Neutrophil (primary cell): ENCODE measurements around the gene SIAH3.

Experiments
- H3K27ac ChIP-seq: fragments of 200-600 bp; sonication (generic); 2 replicates; pipeline ENCODE4 v1.5.1; 2016; ENCODE audit warnings: mild to moderate bottlenecking, moderate library complexity
- H3K27me3 ChIP-seq: fragments of 200-600 bp; sonication (generic); 2 replicates; pipeline ENCODE4 v1.6.0; 2016; ENCODE audit warnings: mild to moderate bottlenecking
- H3K36me3 ChIP-seq: fragments of 200-600 bp; sonication (generic); 2 replicates; pipeline ENCODE4 v1.5.1; 2017
- H3K4me1 ChIP-seq, 2 experiments: fragments of 200-600 bp in 1 of 2; sonication (generic) in 1 of 2; 1 replicate in 1 of 2; 2 replicates in 1 of 2; pipeline versions ENCODE4 v1.5.1 to v1.6.1; 2013 to 2016; ENCODE audit warnings: low read depth in 1 of 2, low read length in 1 of 2, mild to moderate bottlenecking in 1 of 2, moderate library complexity in 1 of 2; ENCODE audit not compliant: control insufficient read depth in 1 of 2, insufficient read depth in 1 of 2
- H3K4me3 ChIP-seq, 2 experiments: fragments of 200-600 bp in 1 of 2; sonication (generic) in 1 of 2; 1 replicate in 1 of 2; 2 replicates in 1 of 2; pipeline ENCODE4 v1.5.1; 2013 to 2016; ENCODE audit warnings: low read depth in 1 of 2, low read length in 1 of 2, mild to moderate bottlenecking in 1 of 2, moderate library complexity in 1 of 2
- H3K9me3 ChIP-seq: fragments of 200-600 bp; sonication (generic); 2 replicates; pipeline ENCODE4 v1.5.1; 2016
- CTCF ChIP-seq: fragments of 200-600 bp; sonication (generic); IDR thresholded peaks from 2 replicates; pipeline ENCODE4 v1.5.1; 2016; ENCODE audit warnings: antibody characterized with exemption

The SIAH3 gene

GRCh38 chr13:45861322-45861721 is 9.8 kb upstream of the SIAH3 start:
- no peak overlapping the region for H3K27ac ChIP-seq
- no peak overlapping the region for H3K4me3 ChIP-seq
- peaks cover 18% of the 10 kb centered on the region for H3K27me3 ChIP-seq
- TF ChIP-seq CTCF, result no peak
- H3K36me3 ChIP-seq, result no peaks in the 10 kb centered on the region
- no peaks in the 10 kb centered on the region for H3K4me1 ChIP-seq
- no peaks in the 10 kb centered on the region for H3K9me3 ChIP-seq

GRCh38 chr13:45860240-45860639 is 8.7 kb upstream of the SIAH3 start:
- Histone ChIP-seq H3K9me3 (no peaks in the 10 kb centered on the region), H3K36me3 (no peaks in the 10 kb centered on the region), H3K27me3 (peaks cover 25% of the 10 kb centered on the region), H3K27ac (no peak overlapping the region), H3K4me1 (no peaks in the 10 kb centered on the region), H3K4me3 (no peak overlapping the region)
- no peak for TF ChIP-seq CTCF

- H3K36me3 ChIP-seq, result no peaks in the 10 kb centered on the region
- no peak overlapping the region for H3K27ac ChIP-seq
- no peak overlapping the region for H3K4me3 ChIP-seq
- H3K27me3 ChIP-seq, result peaks cover 25% of the 10 kb centered on the region
- no peaks in the 10 kb centered on the region for H3K4me1 ChIP-seq
- no peaks in the 10 kb centered on the region for H3K9me3 ChIP-seq
- TF ChIP-seq CTCF, result no peak
Measured at GRCh38 chr13:45859705-45860104, 8.2 kb upstream of the SIAH3 start.

GRCh38 chr13:45852494-45852893 is 941 bp upstream of the SIAH3 start:
- peaks cover 16 to 23% of the 10 kb centered on the region in 2 experiments for H3K4me1 ChIP-seq

GRCh38 chr13:45851956-45852355 is 403 bp upstream of the SIAH3 start:
- no peaks in the 10 kb centered on the region for H3K9me3 ChIP-seq
- H3K4me3 ChIP-seq, result no peak overlapping the region
- H3K27ac ChIP-seq, result no peak overlapping the region
- H3K27me3 ChIP-seq, result peaks cover 74% of the 10 kb centered on the region
- H3K4me1 ChIP-seq, result peaks cover 18 to 25% of the 10 kb centered on the region in 2 experiments
- TF ChIP-seq CTCF, result no peak
- H3K36me3 ChIP-seq, result no peaks in the 10 kb centered on the region

More at GRCh38 chr13:45852494-45852893, 941 bp upstream of the SIAH3 start:
- no peaks in the 10 kb centered on the region for H3K36me3 ChIP-seq
- no peak for TF ChIP-seq CTCF
- H3K27me3 ChIP-seq, result peaks cover 74% of the 10 kb centered on the region
- H3K27ac ChIP-seq, result no peak overlapping the region
- no peak overlapping the region for H3K4me3 ChIP-seq
- no peaks in the 10 kb centered on the region for H3K9me3 ChIP-seq

- no peak overlapping the region for H3K4me3 ChIP-seq
- H3K27me3 ChIP-seq, result peaks cover 66% of the 10 kb centered on the region
- H3K36me3 ChIP-seq, result no peaks in the 10 kb centered on the region
- no peak for TF ChIP-seq CTCF
- no peak overlapping the region for H3K27ac ChIP-seq
- no peaks in the 10 kb centered on the region for H3K9me3 ChIP-seq
- H3K4me1 ChIP-seq, result peaks cover 18 to 25% of the 10 kb centered on the region in 2 experiments
Measured at GRCh38 chr13:45850027-45850613, 1.4 kb downstream of the SIAH3 start.
